HG02981 (cell line): Measurements from ENCODE around the gene COL18A1.
"Not testable (repeated sequence)": the region's sequence is repeated elsewhere in the genome, so short reads cannot be mapped to it uniquely, and the experiment has no call there.

Experiments used
- ATAC-seq: cut with Tn5 transposase; IDR thresholded peaks from one replicate; pipeline ENCODE4 v1.9.1; 2021; ENCODE audit warnings: mild to moderate bottlenecking, moderate library complexity; ENCODE audit not compliant: unreplicated experiment

Gene COL18A1

DNA sequence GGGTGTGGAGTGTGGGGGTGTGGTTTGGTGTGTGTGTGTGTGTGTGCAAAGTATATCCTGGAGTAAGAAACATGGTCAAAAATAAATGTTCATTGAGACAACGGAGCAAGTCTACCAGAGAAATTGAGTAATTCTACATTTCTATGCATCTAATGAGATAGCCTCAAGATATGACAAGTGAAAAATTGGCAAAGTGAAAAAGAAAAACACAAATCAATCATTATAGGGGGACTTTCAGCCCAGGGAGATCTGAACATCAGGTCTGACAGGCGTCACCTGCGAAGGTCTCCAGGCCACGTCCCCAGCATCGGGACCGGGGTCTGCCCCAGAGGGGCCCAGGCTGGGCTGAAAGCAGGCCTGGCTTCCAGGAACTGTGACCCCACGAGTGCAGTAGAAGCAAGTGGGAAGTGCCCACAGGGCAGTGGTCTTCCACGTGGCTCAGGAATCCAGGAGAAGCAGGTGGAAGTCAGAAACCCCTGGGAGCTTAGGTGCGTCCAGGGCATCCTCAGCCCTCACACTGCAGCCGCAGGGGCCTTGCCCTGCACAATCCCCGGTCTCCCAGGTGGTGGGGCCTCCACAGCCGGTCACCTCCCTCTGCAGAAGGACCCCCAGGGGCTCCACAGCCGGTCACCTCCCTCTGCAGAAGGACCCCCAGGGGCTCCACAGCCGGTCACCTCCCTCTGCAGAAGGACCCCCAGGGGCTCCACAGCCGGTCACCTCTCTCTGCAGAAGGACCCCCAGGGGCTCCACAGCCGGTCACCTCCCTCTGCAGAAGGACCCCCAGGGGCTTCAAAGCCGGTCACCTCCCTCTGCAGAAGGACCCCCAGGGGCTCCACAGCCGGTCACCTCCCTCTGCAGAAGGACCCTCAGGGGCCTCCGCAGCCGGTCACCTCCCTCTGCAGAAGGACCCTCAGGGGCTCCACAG, 96.4 kb downstream of the COL18A1 start:
- ATAC-seq = not testable (repeated sequence)

DNA sequence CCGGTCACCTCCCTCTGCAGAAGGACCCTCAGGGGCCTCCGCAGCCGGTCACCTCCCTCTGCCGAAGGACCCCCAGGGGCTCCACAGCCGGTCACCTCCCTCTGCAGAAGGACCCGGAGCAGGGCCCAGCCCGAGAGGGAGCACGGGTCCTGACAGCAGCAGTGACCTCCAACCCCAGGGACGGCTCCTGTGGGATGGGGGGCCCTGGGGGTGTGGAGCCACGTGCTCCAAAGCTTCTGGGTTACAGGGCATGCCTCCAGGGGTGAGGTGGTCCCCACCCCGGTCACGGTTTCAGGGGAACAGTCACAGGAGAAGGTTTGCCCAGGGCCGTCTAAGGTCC, 97.0 kb downstream of the COL18A1 start:
- ATAC-seq = no peak

DNA sequence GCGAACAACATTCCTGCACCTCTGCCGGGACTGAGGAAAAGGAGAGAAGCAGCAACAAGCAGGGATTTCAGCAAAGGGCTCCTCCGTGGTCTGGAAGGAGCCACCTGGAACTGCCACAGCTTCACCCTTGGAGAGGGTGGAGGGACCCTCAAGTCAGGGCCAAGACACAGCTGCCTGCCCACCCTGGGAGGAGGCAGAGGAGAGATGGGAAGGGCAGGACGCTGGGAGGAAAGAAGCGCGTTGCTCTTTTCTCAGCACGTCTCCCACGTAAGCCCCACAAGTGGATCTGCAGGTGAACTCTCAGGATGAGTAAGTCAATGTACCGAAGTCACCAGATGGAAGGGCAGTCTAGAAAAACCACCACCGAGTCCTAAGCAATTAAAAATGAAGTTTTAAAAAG, 97.6 kb downstream of the COL18A1 start:
- ATAC-seq = no peak

DNA sequence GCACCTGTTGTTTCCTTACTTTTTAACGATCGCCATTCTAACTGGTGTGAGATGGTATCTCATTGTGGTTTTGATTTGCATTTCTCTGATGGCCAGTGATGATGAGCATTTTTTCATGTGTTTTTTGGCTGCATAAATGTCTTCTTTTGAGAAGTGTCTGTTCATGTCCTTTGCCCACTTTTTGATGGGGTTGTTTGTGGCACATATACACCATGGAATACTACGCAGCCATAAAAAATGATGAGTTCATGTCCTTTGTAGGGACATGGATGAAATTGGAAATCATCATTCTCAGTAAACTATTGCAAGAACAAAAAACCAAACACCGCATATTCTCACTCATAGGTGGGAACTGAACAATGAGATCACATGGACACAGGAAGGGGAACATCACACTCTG, 98.3 kb downstream of the COL18A1 start:
- not testable (repeated sequence) for ATAC-seq

DNA sequence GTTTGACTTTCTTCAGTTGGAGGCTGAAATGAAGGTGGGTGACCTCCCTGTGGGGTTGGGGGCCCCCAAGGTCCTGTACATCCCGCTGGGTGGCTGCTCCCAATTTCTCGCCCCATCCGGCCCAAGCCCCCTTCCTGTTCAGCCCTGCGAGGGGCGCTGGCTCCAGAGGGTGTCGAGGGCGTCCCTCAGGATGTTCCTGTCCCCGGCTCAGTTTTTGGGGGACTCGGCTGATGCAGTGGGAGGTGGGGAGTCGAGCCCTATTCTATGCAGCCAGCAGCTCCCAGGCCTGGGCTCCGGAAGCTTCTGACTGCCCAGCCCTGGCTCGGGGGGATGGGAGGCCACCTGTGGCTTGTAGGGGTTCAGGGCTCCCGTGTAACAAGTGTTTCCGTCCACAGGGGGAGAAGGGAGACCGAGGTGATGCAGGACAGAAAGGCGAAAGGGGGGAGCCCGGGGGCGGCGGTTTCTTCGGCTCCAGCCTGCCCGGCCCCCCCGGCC, 99.1 kb downstream of the COL18A1 start:
- ATAC-seq = no peak

DNA sequence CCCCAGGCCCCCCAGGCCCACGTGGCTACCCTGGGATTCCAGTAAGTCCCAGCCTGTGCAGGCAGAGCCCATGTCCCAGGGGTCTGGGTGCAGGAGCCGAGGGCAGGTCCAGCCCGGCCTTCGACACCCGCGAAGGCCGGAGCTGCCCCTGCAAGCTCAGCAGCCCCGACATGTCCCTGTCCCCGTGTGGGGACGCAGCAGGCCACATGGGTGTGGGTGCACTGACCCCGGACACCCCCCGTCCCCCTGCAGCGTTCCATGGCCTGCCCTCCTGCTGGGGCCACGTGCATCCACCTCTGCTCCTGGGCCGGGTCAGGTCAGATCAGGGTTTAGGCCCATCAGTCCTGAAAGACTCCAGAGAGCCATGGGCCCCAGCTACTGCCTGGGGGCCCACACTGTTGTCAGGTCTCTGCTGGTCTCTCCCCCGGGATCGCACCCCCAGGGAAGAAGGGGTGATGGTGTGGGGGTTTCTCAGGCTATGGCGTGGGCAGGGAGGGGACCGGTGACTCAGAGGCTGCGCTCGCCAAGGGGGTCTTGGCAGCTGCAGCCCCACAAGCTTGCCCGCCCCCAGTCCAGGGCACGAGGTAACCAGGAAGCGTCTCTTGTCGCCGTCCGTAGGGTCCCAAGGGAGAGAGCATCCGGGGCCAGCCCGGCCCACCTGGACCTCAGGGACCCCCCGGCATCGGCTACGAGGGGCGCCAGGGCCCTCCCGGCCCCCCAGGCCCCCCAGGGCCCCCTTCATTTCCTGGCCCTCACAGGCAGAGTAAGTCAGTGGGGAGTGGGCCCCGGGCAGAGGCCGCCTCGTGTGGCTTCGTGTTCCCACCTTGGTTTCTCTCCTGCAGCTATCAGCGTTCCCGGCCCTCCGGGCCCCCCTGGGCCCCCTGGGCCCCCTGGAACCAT, 99.8 kb downstream of the COL18A1 start:
- no peak for ATAC-seq

DNA sequence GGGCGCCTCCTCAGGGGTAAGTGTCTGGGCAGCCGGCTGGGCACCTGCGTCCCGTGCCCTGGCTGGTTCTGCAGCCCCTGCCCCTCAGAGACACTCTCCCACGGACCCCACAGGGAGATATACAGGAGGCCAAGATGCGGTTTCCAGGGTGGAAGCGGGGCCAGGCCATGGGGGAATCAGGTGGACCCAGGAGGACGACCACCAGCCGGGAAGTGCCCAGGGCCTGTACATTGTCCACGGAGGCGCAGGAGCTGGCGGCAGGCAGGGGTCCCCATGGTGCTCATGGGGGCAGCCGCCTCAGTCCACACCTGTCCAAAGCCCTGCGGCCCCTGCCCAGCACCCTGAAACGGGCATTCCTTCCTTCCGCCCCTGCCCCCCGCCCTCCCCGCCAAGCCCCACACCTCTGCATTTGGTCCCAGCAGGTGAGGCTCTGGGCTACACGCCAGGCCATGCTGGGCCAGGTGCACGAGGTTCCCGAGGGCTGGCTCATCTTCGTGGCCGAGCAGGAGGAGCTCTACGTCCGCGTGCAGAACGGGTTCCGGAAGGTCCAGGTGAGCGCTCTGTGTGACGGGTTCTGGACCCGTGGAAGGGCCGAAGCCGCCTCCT, 100.6 kb downstream of the COL18A1 start:
- no peak for ATAC-seq

DNA sequence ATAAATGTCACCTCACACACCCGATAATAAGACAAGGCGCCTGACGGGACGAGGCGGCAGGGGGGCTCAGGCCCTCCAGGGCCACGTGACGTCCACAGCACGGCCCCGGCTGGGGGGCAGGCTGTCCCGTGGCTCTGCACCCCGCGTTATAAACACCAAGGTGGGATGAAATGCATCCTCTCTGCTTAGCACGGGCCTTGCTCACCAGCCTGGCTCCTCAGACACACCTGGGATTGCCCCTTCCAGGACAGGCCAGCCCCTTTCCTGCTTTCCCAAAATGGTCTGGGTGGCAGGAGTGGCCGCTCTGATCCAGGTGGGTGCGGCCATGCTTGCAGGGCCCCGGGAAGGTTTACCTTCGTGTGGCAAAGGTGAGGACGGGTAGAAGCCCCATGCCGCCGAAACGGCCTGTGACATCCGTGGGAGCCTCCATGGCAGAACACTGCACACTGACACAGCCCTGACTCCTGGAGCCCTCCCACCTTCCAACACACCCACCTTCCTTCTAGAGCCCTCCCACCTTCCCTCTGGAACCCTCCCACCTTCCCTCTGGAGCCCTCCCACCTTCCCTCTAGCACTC, 101.4 kb downstream of the COL18A1 start:
- ATAC-seq = no peak

DNA sequence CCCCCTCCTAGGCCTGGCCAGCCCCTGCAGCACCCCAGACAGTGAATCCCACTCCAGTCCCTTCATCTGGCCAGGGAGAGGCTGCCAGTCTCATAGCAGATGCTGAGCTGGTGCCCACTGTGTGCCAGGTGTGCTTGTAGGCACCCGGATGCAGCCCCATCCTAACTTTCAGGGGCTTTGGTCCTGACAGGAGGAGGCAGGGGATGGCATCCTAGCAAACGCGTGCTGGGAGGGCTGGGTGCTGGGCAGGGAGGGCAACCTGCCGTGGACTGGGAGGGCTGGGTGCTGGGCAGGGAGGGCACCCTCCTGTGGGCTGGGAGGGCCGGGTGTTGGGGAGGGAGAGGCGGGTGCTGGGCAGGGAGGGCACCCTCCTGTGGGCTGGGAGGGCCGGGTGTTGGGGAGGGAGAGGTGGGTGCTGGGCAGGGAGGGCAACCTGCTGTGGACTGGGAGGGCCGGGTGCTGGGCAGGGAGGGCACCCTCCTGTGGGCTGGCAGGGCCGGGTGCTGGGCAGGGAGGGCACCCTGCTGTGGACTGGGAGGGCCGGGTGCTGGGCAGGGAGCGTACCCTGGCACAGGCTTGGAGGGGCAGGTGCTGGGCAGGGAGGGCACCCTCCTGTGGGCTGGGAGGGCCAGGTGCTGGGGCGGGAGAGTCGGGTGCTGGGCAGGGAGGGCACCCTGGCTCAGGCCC, 102.0 kb downstream of the COL18A1 start:
- no peak for ATAC-seq

DNA sequence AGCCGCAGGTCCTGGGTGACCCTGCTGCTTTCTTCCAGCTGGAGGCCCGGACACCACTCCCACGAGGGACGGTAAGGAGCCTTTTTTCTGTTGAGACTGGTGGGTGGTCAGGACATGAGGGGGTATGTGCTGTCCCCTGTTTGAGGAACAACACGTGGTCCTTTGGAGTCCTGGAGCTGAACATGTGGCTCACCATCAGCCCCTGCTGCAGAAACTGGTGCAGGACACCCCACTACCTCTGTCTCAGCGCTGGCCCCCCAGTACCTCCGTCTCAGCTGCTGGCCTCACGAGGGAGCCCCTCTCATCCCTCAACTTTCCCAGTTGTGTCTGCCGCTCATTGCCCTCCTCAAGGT, 102.5 kb downstream of the COL18A1 start:
- no peak for ATAC-seq

DNA sequence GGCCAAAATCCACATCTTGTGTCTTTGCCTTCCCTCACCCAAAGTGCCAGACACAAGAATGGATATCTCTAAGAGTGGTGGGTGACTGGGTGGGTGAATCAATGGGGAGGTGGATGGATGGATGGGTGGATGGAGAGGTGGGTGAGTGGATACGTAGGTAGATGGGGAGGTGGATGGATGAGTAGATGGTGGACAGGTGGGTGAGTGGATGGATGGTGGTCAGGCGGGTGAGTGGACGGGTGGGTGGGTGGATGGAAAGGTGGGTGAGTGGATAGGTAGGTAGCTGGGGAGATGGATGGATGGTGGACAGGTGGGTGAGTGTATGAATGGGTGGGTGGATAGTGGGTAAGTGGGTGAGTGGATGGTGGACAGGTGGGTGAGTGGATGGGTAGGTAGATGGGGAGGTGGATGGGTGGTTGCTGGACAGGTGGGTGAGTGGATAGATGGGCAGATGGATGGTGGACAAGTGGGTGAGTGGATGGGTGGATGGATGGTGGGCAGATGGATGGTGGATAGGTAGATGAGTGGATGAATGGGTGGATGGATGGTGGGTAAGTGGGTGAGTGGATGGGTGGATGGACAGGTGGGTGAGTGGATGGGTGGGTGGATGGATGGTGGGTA, 103.0 kb downstream of the COL18A1 start:
- no peak for ATAC-seq

DNA sequence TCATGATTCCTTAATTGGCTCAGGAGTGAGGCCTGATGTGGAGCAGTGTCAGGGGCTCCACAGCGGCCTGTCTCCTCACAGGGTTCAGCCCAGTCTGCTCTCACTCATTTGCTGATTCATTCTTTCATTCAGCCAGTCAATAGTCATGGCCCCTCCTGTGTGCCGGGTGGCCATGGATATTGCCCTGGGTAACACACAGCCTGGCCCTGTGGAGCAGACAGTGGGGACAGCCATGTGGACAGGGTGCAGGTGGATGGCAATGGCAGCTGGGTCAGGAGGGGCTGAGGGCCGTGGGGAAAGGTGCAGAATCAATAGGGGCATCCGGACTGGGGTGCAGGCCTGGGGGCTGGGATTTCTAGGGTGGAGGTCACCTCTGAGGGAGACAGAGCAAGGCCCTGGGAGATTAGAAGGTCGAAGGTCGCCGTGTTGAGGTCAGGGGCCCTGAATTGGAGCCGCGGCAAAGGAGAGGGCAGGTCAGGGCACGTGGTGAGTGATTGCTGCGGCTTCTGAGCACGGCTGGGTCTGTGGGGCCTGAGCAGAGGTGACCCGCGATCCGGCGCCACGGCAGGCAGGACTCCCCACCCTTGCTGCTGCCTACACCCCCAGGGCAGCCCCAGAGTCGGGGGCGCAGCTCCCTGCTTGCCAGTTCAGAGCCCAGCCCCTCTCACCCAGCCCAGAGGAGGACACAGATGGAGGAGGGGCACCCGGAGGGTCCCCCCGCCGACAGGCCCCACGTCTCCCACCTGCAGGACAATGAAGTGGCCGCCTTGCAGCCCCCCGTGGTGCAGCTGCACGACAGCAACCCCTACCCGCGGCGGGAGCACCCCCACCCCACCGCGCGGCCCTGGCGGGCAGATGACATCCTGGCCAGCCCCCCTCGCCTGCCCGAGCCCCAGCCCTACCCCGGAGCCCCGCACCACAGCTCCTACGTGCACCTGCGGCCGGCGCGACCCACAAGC, 103.9 kb downstream of the COL18A1 start:
- ATAC-seq = no peak

DNA sequence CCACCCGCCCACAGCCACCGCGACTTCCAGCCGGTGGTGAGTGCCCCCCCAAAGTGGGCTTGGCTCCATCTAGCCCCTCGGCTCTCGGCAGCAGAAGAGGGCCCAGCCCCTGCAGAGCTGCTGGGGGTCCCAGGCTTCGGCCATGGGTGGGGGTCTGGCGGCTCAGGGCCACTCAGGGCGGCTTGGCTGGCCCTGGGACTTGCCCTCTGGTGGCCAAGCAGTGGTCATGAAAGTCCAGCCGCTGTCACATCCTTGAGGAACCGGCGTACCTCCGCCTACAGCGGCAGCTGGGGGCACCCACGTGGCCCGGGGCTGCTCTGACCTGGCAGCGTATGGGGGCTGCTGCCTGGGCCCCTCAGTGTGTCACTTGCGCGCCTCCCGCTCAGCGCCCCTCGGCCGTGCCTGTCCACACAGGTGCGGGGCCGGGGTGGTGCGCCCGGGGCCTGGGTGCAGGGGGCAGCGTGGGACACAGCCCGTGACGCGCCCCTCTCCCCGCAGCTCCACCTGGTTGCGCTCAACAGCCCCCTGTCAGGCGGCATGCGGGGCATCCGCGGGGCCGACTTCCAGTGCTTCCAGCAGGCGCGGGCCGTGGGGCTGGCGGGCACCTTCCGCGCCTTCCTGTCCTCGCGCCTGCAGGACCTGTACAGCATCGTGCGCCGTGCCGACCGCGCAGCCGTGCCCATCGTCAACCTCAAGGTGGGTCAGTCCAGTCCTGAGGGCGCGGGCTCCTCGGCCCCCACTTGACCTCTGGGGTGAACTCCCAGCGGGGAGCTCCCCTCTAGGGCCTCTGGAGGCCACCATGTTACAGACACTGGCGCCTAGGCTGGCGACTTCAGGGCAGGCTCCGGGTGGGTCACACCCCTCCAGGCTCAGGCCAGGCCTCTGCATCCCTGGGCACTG, 104.9 kb downstream of the COL18A1 start:
- ATAC-seq = no peak

DNA sequence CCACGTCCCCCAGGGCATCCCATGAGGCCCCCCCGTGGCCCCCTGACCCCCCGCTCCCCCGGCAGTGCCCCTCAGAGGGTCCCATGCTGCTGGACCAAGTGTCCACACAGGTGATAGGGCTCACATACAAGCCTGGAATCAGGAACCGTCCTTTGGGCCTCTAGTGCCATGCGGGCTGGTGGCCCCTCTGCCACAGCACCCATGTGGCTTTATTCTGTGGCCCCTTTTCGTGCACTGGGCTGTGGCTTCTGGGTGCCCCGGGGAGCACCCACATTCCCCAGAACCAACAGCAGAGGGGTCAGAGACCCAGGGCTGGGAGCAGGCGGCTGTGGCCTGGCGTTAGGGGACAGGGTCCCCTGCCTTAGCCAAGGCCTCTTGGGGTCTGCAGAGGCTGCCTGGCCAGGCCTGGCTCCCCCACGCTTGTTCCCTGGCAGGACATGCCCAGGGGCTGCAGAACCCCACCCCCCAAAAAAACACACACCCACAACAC, 105.5 kb downstream of the COL18A1 start:
- no peak for ATAC-seq

DNA sequence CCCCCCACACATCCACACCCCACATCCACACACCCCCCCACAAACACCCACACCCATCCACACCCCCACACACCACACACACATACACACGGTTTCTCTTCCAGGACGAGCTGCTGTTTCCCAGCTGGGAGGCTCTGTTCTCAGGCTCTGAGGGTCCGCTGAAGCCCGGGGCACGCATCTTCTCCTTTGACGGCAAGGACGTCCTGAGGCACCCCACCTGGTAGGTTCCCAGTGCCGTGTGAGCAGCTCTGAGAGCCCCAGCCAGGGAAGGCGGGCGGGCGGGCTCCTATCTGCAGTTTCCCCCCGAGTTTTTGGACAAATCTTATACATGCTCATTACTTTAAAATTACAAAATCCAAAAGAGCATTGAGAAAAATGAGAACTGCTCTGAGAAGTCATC, 106.0 kb downstream of the COL18A1 start:
- no peak for ATAC-seq

DNA sequence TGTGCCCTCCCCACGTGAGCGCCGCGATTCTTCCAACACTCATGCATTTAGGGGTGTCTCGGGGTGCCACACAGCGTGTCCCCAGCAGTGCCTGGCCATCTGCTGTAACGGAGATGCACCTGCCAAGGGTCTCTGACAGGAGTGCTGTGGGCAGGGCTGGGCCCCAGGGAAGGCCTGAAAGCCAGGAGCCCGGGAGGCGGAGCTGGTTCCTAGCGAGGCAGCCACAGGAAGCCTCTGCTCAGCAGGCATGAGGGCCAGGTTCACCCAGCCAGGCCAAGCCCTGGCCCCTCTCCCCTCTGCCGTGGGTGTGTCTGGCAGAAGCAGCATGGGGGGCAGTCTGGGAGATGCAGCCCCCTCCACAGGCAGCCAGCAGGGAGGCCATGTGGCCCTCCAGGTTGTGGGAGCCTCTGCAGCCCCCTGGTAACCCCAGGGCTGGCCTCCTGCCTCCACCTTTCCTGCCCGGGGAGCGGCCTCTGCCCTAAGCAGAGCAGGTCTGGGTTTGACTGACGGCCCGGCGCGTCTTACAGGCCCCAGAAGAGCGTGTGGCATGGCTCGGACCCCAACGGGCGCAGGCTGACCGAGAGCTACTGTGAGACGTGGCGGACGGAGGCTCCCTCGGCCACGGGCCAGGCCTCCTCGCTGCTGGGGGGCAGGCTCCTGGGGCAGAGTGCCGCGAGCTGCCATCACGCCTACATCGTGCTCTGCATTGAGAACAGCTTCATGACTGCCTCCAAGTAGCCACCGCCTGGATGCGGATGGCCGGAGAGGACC, 106.9 kb downstream of the COL18A1 start:
- no peak for ATAC-seq

DNA sequence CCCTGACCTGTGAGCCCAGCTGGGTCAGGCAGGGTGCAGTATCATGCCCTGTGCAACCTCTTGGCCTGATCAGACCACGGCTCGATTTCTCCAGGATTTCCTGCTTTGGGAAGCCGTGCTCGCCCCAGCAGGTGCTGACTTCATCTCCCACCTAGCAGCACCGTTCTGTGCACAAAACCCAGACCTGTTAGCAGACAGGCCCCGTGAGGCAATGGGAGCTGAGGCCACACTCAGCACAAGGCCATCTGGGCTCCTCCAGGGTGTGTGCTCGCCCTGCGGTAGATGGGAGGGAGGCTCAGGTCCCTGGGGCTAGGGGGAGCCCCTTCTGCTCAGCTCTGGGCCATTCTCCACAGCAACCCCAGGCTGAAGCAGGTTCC, 107.6 kb downstream of the COL18A1 start:
- no peak for ATAC-seq
